ENCODE measurements around the gene RAPGEF1. TPM values are rescaled to one million over a fixed set of nuclear protein-coding genes. Genes with fewer than 3 reads are reported as not detected.

Gene RAPGEF1
- total and polyA plus RNA-seq, 9 of the 15 experiments (the other 6 are each of a cell fraction or from before 2014, with no cell fraction given), result 0.06 to 44.1 (median 19.9) TPM

GRCh38 chr9:131672451-131672850, 67.4 kb downstream of the RAPGEF1 start:
- no peak overlapping the region for H3K9ac ChIP-seq (ENCODE audit: insufficient read depth in 1 of 2, low read depth in 2 of 2, low read length in 2 of 2)
- H3K9me1 ChIP-seq (ENCODE audit: control insufficient read depth, insufficient read depth, low read length), result no peaks in the 10 kb centered on the region
- intact Hi-C loops (cut with micrococcal nuclease) (no loop called here), in situ Hi-C loops (cut with MboI) (no loop called here)
- H3K27me3 ChIP-seq (ENCODE audit: control insufficient read depth in 2 of 2, insufficient read depth in 2 of 2, low read length in 2 of 2), result no peaks in the 10 kb centered on the region
- H3K9me3 ChIP-seq (replicated peaks; ENCODE audit: control insufficient read depth, insufficient read depth, low read depth, low read length), result no peaks in the 10 kb centered on the region
- ChIA-PET CTCF (ENCODE audit: low intra/inter-chr PET ratio) (no interaction called here), POLR2A (no interaction called here)
- no peaks in the 10 kb centered on the region for H3K36me3 ChIP-seq (ENCODE audit: control insufficient read depth, insufficient read depth, low read length)
- DNase-seq (ENCODE audit: extremely low read depth in 1 of 4, low spot score in 3 of 4) (no peak), ATAC-seq (no peak), FAIRE-seq (no peak)
- H3K4me3 ChIP-seq, result no peak overlapping the region
- peaks cover 27% of the 10 kb centered on the region; the same call in 1 of the 2 replicates for H4K20me1 ChIP-seq (replicated peaks; ENCODE audit: control insufficient read depth, insufficient read depth, low read length)
- peaks cover 11 to 13% of the 10 kb centered on the region in 2 experiments; a peak in 4 of 5 replicates for H3K4me1 ChIP-seq (replicated peaks in 1 of 2; ENCODE audit: control insufficient read depth in 2 of 2, insufficient read depth in 2 of 2, low read length in 2 of 2)
- H2AFZ ChIP-seq (ENCODE audit: low read depth, low read length), result no peak overlapping the region
- TF ChIP-seq L3MBTL2 (IDR thresholded peaks at IDR 0.05), result no peak
- no peak for TF ChIP-seq KDM5B (IDR thresholded peaks at IDR 0.05; ENCODE audit: insufficient replicate concordance, low read depth, low read length)
- TF ChIP-seq MTA2 (IDR thresholded peaks at IDR 0.05; ENCODE audit: low read depth), result no peak
- no peak for TF ChIP-seq EHMT2 (IDR thresholded peaks at IDR 0.05)
- TF ChIP-seq MBD2 (IDR thresholded peaks at IDR 0.05; ENCODE audit: borderline replicate concordance, low read depth), result no peak
- TF ChIP-seq NRF1 (conservative IDR thresholded peaks at IDR 0.05 in 1 of 2, IDR thresholded peaks at IDR 0.05 in 1 of 2), result no peak
- TF ChIP-seq BRD4 (IDR thresholded peaks at IDR 0.05), result no peak
- TF ChIP-seq ZNF224 (CRISPR knock-in tag; IDR thresholded peaks at IDR 0.05), result no peak
- TF ChIP-seq HINFP (tag; conservative IDR thresholded peaks at IDR 0.05; ENCODE audit: low read depth), result no peak
- no peak for TF ChIP-seq C11orf30 (IDR thresholded peaks at IDR 0.05; ENCODE audit: low read depth)
- no peak for TF ChIP-seq STAT6 (CRISPR knock-in tag; IDR thresholded peaks at IDR 0.05)
- TF ChIP-seq PTTG1 (tag; IDR thresholded peaks at IDR 0.05; ENCODE audit: low read depth), result no peak
- no peak for TF ChIP-seq NR1H2 (CRISPR knock-in tag; IDR thresholded peaks at IDR 0.05)
- no peak for TF ChIP-seq ZNF586 (CRISPR knock-in tag; conservative IDR thresholded peaks at IDR 0.05)
- TF ChIP-seq CGGBP1 (CRISPR knock-in tag; IDR thresholded peaks at IDR 0.05), result no peak
- BruUV-seq (replicated peaks), result no TSS peak
- 48% methylated on average over 4 of the region's 4 CpGs for WGBS (ENCODE audit: insufficient coverage, low coverage, missing lambda C conversion rate)
- no peak overlapping the region for H3K4me2 ChIP-seq (ENCODE audit: insufficient read depth, low read length)
- H3K27ac ChIP-seq (ENCODE audit: extremely low read depth, low read depth, low read length), result no peak overlapping the region
- peaks cover 5% of the 10 kb centered on the region; the same call in 1 of the 3 replicates for H3K79me2 ChIP-seq (ENCODE audit: control insufficient read depth, insufficient read depth, low read length)
